H9 (cell line): ENCODE results near the gene MOCS3. TPM values are rescaled to one million over a fixed set of nuclear protein-coding genes. Genes with fewer than 3 reads are reported as not detected.

Experiments used
- DNase-seq: peaks from one replicate; pipeline ENCODE4 v3.0.0-alpha.2; 2017
- H2AFZ ChIP-seq: one replicate; pipeline ENCODE4 v1.6.1; 2013; ENCODE audit warnings: mild to moderate bottlenecking, low read length, control low read depth, moderate library complexity
- H2AK5ac ChIP-seq: 2 replicates; pipeline ENCODE4 v1.6.1; 2013; ENCODE audit warnings: low read length, control low read depth, mixed read lengths; ENCODE audit not compliant: insufficient read length
- H2BK120ac ChIP-seq: one replicate; pipeline ENCODE4 v1.6.1; 2013; ENCODE audit warnings: low read depth, mild to moderate bottlenecking, low read length, control low read depth, inconsistent platforms; ENCODE audit not compliant: poor library complexity, severe bottlenecking
- H2BK12ac ChIP-seq: 2 replicates; pipeline ENCODE4 v1.6.1; 2013; ENCODE audit warnings: low read length, control low read depth, mixed read lengths, low read depth; ENCODE audit not compliant: insufficient read length
- H2BK15ac ChIP-seq: 2 replicates; pipeline ENCODE4 v1.6.1; 2013; ENCODE audit warnings: low read depth, low read length, control low read depth
- H2BK20ac ChIP-seq: one replicate; pipeline ENCODE4 v1.6.1; 2013; ENCODE audit warnings: low read depth, mild to moderate bottlenecking, low read length, control low read depth, inconsistent platforms; ENCODE audit not compliant: poor library complexity, severe bottlenecking
- H2BK5ac ChIP-seq: 2 replicates; pipeline ENCODE4 v1.6.1; 2013; ENCODE audit warnings: low read length, control low read depth, mixed read lengths; ENCODE audit not compliant: insufficient read length
- H3K14ac ChIP-seq: 2 replicates; pipeline ENCODE4 v1.6.1; 2013; ENCODE audit warnings: low read length, control low read depth; ENCODE audit not compliant: insufficient read depth
- H3K18ac ChIP-seq: 2 replicates; pipeline ENCODE4 v1.6.1; 2013; ENCODE audit warnings: low read depth, mild to moderate bottlenecking, mixed read lengths, low read length, control low read depth; ENCODE audit not compliant: insufficient read length
- H3K23ac ChIP-seq: 2 replicates; pipeline ENCODE4 v1.6.1; 2013; ENCODE audit warnings: low read length, control low read depth, mixed read lengths, low read depth; ENCODE audit not compliant: insufficient read length
- H3K23me2 ChIP-seq: 2 replicates; pipeline ENCODE4 v1.6.1; 2013; ENCODE audit warnings: low read depth, mild to moderate bottlenecking, mixed read lengths, low read length, control low read depth; ENCODE audit not compliant: insufficient read length, poor library complexity, severe bottlenecking
- H3K27ac ChIP-seq: 2 replicates; pipeline ENCODE4 v1.5.1; 2013; ENCODE audit warnings: low read length, control low read depth, mixed read lengths, low read depth; ENCODE audit not compliant: insufficient read length
- H3K27me3 ChIP-seq: 2 replicates; pipeline ENCODE4 v1.6.1; 2013; ENCODE audit warnings: low read length, control low read depth, inconsistent platforms; ENCODE audit not compliant: insufficient read depth
- H3K4ac ChIP-seq: 2 replicates; pipeline ENCODE4 v1.6.1; 2013; ENCODE audit warnings: low read depth, mild to moderate bottlenecking, control low read depth, inconsistent platforms, low read length, moderate library complexity
- H3K4me1 ChIP-seq: 2 replicates; pipeline ENCODE4 v1.6.1; 2013; ENCODE audit warnings: low read length, control low read depth, inconsistent platforms; ENCODE audit not compliant: insufficient read depth
- H3K4me2 ChIP-seq: 2 replicates; pipeline ENCODE4 v1.6.1; 2013; ENCODE audit warnings: low read length, control low read depth, mixed read lengths; ENCODE audit not compliant: insufficient read length, insufficient read depth
- H3K56ac ChIP-seq: 2 replicates; pipeline ENCODE4 v1.6.1; 2013; ENCODE audit warnings: low read depth, mild to moderate bottlenecking, mixed read lengths, low read length, control low read depth; ENCODE audit not compliant: insufficient read length
- H3K79me1 ChIP-seq: 2 replicates; pipeline ENCODE4 v1.6.1; 2013; ENCODE audit warnings: low read depth, mild to moderate bottlenecking, moderate library complexity, low read length, control low read depth, inconsistent platforms; ENCODE audit not compliant: insufficient read depth, poor library complexity, severe bottlenecking
- H3K79me2 ChIP-seq: 2 replicates; pipeline ENCODE4 v1.6.1; 2013; ENCODE audit warnings: low read length, control low read depth, inconsistent platforms; ENCODE audit not compliant: insufficient read depth
- H3K9ac ChIP-seq: 2 replicates; pipeline ENCODE4 v1.6.1; 2013; ENCODE audit warnings: low read length, control low read depth, mixed read lengths; ENCODE audit not compliant: insufficient read length; ENCODE audit errors: extremely low read depth
- H3K9me3 ChIP-seq: one replicate; pipeline ENCODE4 v1.6.1; 2013; ENCODE audit warnings: low read depth, low read length, inconsistent platforms; ENCODE audit not compliant: control insufficient read depth
- H3T11ph ChIP-seq: one replicate; pipeline ENCODE4 v1.6.1; 2013; ENCODE audit warnings: mild to moderate bottlenecking, low read length, control low read depth, inconsistent platforms
- H4K20me1 ChIP-seq: one replicate; pipeline ENCODE4 v1.6.1; 2013; ENCODE audit not compliant: control insufficient read depth, insufficient read length, insufficient read depth
- H4K5ac ChIP-seq: 2 replicates; pipeline ENCODE4 v1.6.1; 2013; ENCODE audit warnings: low read depth, mild to moderate bottlenecking, mixed read lengths, low read length, control low read depth; ENCODE audit not compliant: insufficient read length
- H4K8ac ChIP-seq: replicated peaks from 2 replicates; pipeline ENCODE4 v1.6.1; 2013; ENCODE audit warnings: low read length, control low read depth, mixed read lengths, low read depth; ENCODE audit not compliant: insufficient read length
- H4K91ac ChIP-seq: 2 replicates; pipeline ENCODE4 v1.6.1; 2013; ENCODE audit warnings: low read depth, mild to moderate bottlenecking, moderate library complexity, mixed read lengths, low read length, control low read depth; ENCODE audit not compliant: insufficient read length
- H3K27ac Mint-ChIP-seq, 3 experiments: 2 replicates in 2 of 3; 3 replicates in 1 of 3; pipeline ENCODE4 v1.8.0; 2020 to 2021; ENCODE audit warnings: mixed read lengths in 3 of 3, mild to moderate bottlenecking in 1 of 3, moderate library complexity in 1 of 3
- H3K27me3 Mint-ChIP-seq: 2 replicates; pipeline ENCODE4 v1.8.0; 2021; ENCODE audit warnings: low read depth, mild to moderate bottlenecking, moderate library complexity, mixed read lengths
- H3K36me3 Mint-ChIP-seq, 3 experiments: 2 replicates in 2 of 3; 3 replicates in 1 of 3; pipeline ENCODE4 v1.8.0; 2020 to 2021; ENCODE audit warnings: low read depth in 3 of 3, mixed read lengths in 3 of 3; ENCODE audit not compliant: insufficient read depth in 1 of 3
- H3K4me1 Mint-ChIP-seq, 2 experiments: 2 replicates each; pipeline ENCODE4 v1.8.0; 2020; ENCODE audit warnings: mixed read lengths in 2 of 2
- H3K4me3 Mint-ChIP-seq, 2 experiments: 2 replicates in 1 of 2; 3 replicates in 1 of 2; pipeline ENCODE4 v1.8.0; 2020 to 2021; ENCODE audit warnings: mild to moderate bottlenecking in 2 of 2, mixed read lengths in 2 of 2, moderate library complexity in 1 of 2
- H3K9me3 Mint-ChIP-seq, 2 experiments: 2 replicates in 1 of 2; 3 replicates in 1 of 2; pipeline ENCODE4 v1.8.0; 2020; ENCODE audit warnings: mild to moderate bottlenecking in 2 of 2, mixed read lengths in 2 of 2, moderate library complexity in 1 of 2
- CTCF ChIP-seq: fragments of 200-600 bp; sonication (generic); conservative IDR thresholded peaks from 3 replicates; pipeline ENCODE4 v1.8.0; 2021; ENCODE audit warnings: antibody characterized with exemption, mild to moderate bottlenecking
- WGBS: extraction: QIAGEN DNeasy Blood & Tissue Kit; methylation state at CpG from one replicate; pipeline ENCODE4 v1.1.7; 2013; ENCODE audit warnings: missing lambda C conversion rate, low lambda C conversion rate, mixed read lengths; ENCODE audit not compliant: insufficient read length; ENCODE audit errors: extremely low coverage; 5-methylcytosine and 5-hydroxymethylcytosine counted together
- total RNA-seq: library from RNA; stranded (reverse); gene quantifications from 2 replicates; pipeline ENCODE4 v1.2.1, GENCODE V29; 2021

MOCS3 gene
- total RNA-seq, 1 experiment from 2014 or later: 9.0 TPM

GRCh38 chr20:50933589-50933988 lies 25.0 kb upstream of the MOCS3 start:
- Histone ChIP-seq H3K4me2 (no peak overlapping the region), H2BK12ac (no peak overlapping the region), H4K91ac (no peak overlapping the region), H2AFZ (no peak overlapping the region), H3K18ac (no peak overlapping the region), H2BK20ac (no peak overlapping the region), H3K79me1 (no peaks in the 10 kb centered on the region), H2BK120ac (no peak overlapping the region), H3K27me3 (no peaks in the 10 kb centered on the region), H3K23ac (no peak overlapping the region), H4K8ac (no peak overlapping the region), H2AK5ac (no peak overlapping the region), H3K27ac (no peak overlapping the region), H3K56ac (no peak overlapping the region), H3K14ac (no peak overlapping the region), H2BK5ac (no peak overlapping the region), H3K4me1 (peaks cover 4% of the 10 kb centered on the region), H4K20me1 (no peaks in the 10 kb centered on the region), H4K5ac (no peak overlapping the region), H3K4ac (no peak overlapping the region), H3K9me3 (no peaks in the 10 kb centered on the region), H3T11ph (no peak overlapping the region), H2BK15ac (no peak overlapping the region), H3K79me2 (peaks cover 13% of the 10 kb centered on the region), H3K23me2 (peaks cover 13% of the 10 kb centered on the region), H3K9ac (no peak overlapping the region)
- H3K4me3 Mint-ChIP-seq: no peak overlapping the region
- H3K27me3 Mint-ChIP-seq: no peaks in the 10 kb centered on the region
- no peak overlapping the region for H3K27ac Mint-ChIP-seq
- H3K36me3 Mint-ChIP-seq: peaks cover 28 to 70% (median 55%) of the 10 kb centered on the region in 3 experiments
- no CpG with 5 or more reads among the region's 1 CpG for WGBS
- peaks cover 10 to 16% of the 10 kb centered on the region in 2 experiments for H3K4me1 Mint-ChIP-seq
- TF ChIP-seq CTCF: no peak
- H3K9me3 Mint-ChIP-seq: peaks cover 0 to 7% of the 10 kb centered on the region in 2 experiments; a peak in 2 of 5 replicates
- DNase-seq: no peak
